ENCODE results near the gene DENND1A. TPM values are rescaled to one million over a fixed set of nuclear protein-coding genes. Genes with fewer than 3 reads are reported as not detected.

The DENND1A gene
- total and polyA plus RNA-seq, 2 of the 13 experiments (the other 11 are each of a cell fraction or from before 2014, with no cell fraction given): 14.8 to 30.1 TPM

DNA sequence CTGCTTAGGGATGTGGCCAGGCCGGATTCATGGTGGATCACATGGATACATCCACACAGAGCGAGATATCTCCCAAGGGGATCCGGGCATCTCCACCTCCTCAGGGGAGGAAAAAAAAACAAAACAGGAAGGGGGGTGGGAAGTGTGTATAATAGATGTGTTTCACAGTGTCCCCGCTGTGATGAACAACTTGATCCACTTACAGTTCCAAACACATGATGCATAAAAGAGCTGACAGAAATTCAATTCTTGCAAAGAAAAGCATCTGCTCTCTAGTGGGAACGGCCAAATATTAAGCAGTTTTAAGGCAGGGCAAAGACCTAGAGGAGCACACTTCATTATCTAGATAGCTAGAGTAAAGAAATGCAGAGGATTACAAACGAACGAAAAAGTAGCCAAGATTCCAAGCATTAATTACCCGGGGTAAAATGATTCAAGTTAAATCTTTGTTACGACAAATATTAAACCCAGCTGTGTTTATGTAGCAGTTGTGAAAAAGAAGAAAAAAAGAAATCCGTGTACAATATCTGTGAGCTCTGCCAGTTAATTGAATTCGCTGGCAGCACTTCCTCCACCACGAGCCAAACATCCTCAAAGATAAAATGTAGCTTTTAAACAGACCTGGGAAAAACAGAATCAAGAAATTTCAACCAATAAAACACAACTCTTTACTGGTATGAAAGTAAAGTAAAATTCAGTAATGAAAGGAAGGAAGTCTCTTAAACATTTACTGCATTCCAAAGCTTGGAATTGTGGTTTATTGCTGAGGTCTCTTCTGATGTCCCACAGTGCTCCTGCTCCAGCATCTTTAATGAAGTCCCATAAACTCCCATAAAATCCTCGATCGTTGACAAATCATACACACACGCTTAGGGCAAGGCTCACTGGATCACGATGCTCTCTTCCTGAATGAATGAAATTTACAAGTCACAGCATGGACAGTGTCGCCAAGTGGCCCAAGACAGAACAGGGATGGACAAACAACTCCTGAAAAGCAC lies 360.9 kb downstream of the DENND1A start (continued):
- TF ChIP-seq NONO (IDR thresholded peaks at IDR 0.05) (no peak), NONO (CRISPR knock-in tag; conservative IDR thresholded peaks at IDR 0.05) (no peak), SRY (CRISPR knock-in tag; IDR thresholded peaks at IDR 0.05) (no peak), ZMYM3 (CRISPR knock-in tag; IDR thresholded peaks at IDR 0.05) (no peak), ZNF263 (CRISPR knock-in tag; IDR thresholded peaks at IDR 0.05) (no peak), REPIN1 (CRISPR knock-in tag; IDR thresholded peaks at IDR 0.05; ENCODE audit: borderline replicate concordance, low read depth) (no peak), SCMH1 (CRISPR knock-in tag; IDR thresholded peaks at IDR 0.05; ENCODE audit: borderline replicate concordance) (no peak)
- TF ChIP-seq, protein P1, sequence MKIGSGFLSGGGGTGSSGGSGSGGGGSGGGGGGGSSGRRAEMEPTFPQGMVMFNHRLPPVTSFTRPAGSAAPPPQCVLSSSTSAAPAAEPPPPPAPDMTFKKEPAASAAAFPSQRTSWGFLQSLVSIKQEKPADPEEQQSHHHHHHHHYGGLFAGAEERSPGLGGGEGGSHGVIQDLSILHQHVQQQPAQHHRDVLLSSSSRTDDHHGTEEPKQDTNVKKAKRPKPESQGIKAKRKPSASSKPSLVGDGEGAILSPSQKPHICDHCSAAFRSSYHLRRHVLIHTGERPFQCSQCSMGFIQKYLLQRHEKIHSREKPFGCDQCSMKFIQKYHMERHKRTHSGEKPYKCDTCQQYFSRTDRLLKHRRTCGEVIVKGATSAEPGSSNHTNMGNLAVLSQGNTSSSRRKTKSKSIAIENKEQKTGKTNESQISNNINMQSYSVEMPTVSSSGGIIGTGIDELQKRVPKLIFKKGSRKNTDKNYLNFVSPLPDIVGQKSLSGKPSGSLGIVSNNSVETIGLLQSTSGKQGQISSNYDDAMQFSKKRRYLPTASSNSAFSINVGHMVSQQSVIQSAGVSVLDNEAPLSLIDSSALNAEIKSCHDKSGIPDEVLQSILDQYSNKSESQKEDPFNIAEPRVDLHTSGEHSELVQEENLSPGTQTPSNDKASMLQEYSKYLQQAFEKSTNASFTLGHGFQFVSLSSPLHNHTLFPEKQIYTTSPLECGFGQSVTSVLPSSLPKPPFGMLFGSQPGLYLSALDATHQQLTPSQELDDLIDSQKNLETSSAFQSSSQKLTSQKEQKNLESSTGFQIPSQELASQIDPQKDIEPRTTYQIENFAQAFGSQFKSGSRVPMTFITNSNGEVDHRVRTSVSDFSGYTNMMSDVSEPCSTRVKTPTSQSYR (CRISPR knock-in tag; IDR thresholded peaks at IDR 0.05; ENCODE audit: borderline replicate concordance): no peak

- no peak overlapping the region for H2AFZ ChIP-seq (ENCODE audit: low read length)
- H4K20me1 ChIP-seq (ENCODE audit: insufficient read depth, low read length): no peaks in the 10 kb centered on the region
- no peak overlapping the region for H3K9ac ChIP-seq (ENCODE audit: insufficient read depth, low read depth, low read length)
- peaks cover 5 to 13% of the 10 kb centered on the region in 2 experiments for H3K36me3 ChIP-seq (replicated peaks in 1 of 2; ENCODE audit: control insufficient read depth in 1 of 2, insufficient read depth in 2 of 2, low read length in 2 of 2)
- H3K9me3 ChIP-seq (ENCODE audit: low read length): no peaks in the 10 kb centered on the region
- no peak for TF ChIP-seq KLF13 (CRISPR knock-in tag; IDR thresholded peaks at IDR 0.05)
- TF ChIP-seq E2F2 (CRISPR knock-in tag; IDR thresholded peaks at IDR 0.05; ENCODE audit: borderline replicate concordance): no peak
- in situ Hi-C loops (cut with HindIII; ENCODE audit: extremely low pct_ligation_motif_present, low pct_unique_long_range_greater_than_20kb): no loop called here
- POLR2A ChIA-PET: no interaction called here
- DNase-seq (ENCODE audit: low spot score): no peak
- intact Hi-C loops (cut with micrococcal nuclease; ENCODE audit: unreplicated experiment): no loop called here
- CTCF ChIA-PET (ENCODE audit: low intra/inter-chr PET ratio, low total read pairs): no interaction called here
- FAIRE-seq: peak; percentile 12
- no TSS peak for BruUV-seq (replicated peaks)
- peaks cover 16% of the 10 kb centered on the region for H3K4me1 ChIP-seq (ENCODE audit: insufficient read depth, low read length)
- H3K4me3 ChIP-seq (replicated peaks in 1 of 3; ENCODE audit: insufficient read depth in 1 of 3, low read depth in 2 of 3, low read length in 3 of 3): no peak overlapping the region
- H3K4me2 ChIP-seq (ENCODE audit: low read depth, low read length): no peak overlapping the region
- no peaks in the 10 kb centered on the region for H3K27me3 ChIP-seq (ENCODE audit: control insufficient read depth in 1 of 2, insufficient read depth in 2 of 2, low read length in 2 of 2)
- no peaks in the 10 kb centered on the region for H3K79me2 ChIP-seq (ENCODE audit: insufficient read depth, low read length)
- no peak overlapping the region for H3K27ac ChIP-seq (ENCODE audit: extremely low read length, insufficient read depth, low read length)
- no peak for ATAC-seq
- WGBS (ENCODE audit: low lambda C conversion rate): 74% methylated on average over 3 of the region's 3 CpGs
These were observed 362.9 kb downstream of the DENND1A start for GRCh38 chr9:123567013-123567412.
